Measurements from ENCODE around the gene EIF4E.
"Not testable (repeated sequence)": the region's sequence is repeated elsewhere in the genome, so short reads cannot be mapped to it uniquely, and the experiment has no call there.

The EIF4E gene

DNA sequence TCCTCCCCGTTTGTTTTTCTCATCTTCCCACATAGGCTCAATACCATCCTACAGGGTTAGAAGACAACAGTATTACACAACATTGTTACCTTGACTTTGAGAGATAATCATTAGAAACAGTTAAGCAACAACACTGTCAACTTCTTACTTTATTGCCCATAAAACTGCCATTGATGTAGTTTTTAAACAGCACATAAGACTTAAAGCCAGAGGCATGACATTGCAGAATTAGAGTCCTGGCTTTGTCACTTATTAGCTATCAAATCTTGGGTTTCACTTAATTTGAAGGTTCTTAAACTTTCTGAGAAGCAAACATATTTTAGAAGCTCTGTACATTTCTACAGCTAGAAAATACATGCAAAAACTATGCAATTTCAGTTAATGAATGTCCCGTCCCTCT is 41.8 kb downstream of the EIF4E start:
- Histone ChIP-seq H3K56ac (ENCODE audit: low read length) (no peak overlapping the region), H3K79me2 (ENCODE audit: control insufficient read depth, insufficient read depth, low read length) (peaks cover 3% of the 10 kb centered on the region), H2AK5ac (ENCODE audit: low read length) (no peak overlapping the region), H2BK15ac (replicated peaks; ENCODE audit: low read depth) (no peak overlapping the region), H3K18ac (ENCODE audit: low read length) (no peak overlapping the region), H3K27me3 (ENCODE audit: insufficient read depth, low read length, poor library complexity) (no peaks in the 10 kb centered on the region), H3K9ac (ENCODE audit: low read length) (no peak overlapping the region), H2BK5ac (ENCODE audit: low read length) (no peak overlapping the region), H4K8ac (ENCODE audit: low read depth, low read length) (no peak overlapping the region), H3K4me3 (ENCODE audit: low read length) (no peak overlapping the region), H3K36me3 (ENCODE audit: control insufficient read depth, insufficient read depth, low read length) (peaks cover 3% of the 10 kb centered on the region), H2BK120ac (ENCODE audit: low read depth, low read length) (no peak overlapping the region), H3K4me1 (ENCODE audit: control insufficient read depth, low read depth, low read length) (no peaks in the 10 kb centered on the region), H3K4me2 (ENCODE audit: low read length) (no peak overlapping the region), H3K79me1 (ENCODE audit: low read length) (peaks cover 3% of the 10 kb centered on the region), H3K4ac (ENCODE audit: low read depth, low read length) (no peak overlapping the region), H3K23ac (ENCODE audit: low read length) (no peak overlapping the region), H3K27ac (ENCODE audit: low read depth, low read length) (no peak overlapping the region), H4K5ac (ENCODE audit: low read length) (no peak overlapping the region)
- WGBS (ENCODE audit: extremely low coverage, insufficient coverage, low lambda C conversion rate): no CpG with 5 or more reads among the region's 2 CpGs
- no peak for DNase-seq

DNA sequence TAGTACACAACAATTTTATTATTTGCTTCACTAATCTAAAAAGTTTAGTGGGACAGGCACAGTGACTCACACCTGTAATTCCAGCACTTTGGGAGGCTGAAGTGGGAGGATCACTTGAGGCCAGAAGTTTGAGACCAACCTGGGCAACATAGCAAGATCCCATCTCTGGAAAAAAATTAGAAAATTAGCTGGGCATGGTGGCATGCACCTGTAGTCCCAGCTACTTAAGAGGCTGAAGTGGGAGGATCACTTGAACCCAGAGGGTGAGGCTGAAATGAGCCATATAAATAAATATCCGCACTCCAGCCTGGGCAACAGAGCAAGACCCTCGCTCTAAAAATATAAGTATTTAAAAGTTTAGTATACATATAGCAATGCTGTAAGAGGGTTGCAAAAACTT is 42.6 kb downstream of the EIF4E start:
- not testable (repeated sequence) for H2BK120ac ChIP-seq (ENCODE audit: low read depth, low read length); H3K9ac ChIP-seq (ENCODE audit: low read length); H2BK5ac ChIP-seq (ENCODE audit: low read length); H3K4me1 ChIP-seq (ENCODE audit: control insufficient read depth, low read depth, low read length); H3K27ac ChIP-seq (ENCODE audit: low read depth, low read length); H2BK15ac ChIP-seq (replicated peaks; ENCODE audit: low read depth); H3K4me2 ChIP-seq (ENCODE audit: low read length); H4K8ac ChIP-seq (ENCODE audit: low read depth, low read length); H3K79me1 ChIP-seq (ENCODE audit: low read length); H3K56ac ChIP-seq (ENCODE audit: low read length); DNase-seq; H3K27me3 ChIP-seq (ENCODE audit: insufficient read depth, low read length, poor library complexity); H3K36me3 ChIP-seq (ENCODE audit: control insufficient read depth, insufficient read depth, low read length); H4K5ac ChIP-seq (ENCODE audit: low read length); H3K4ac ChIP-seq (ENCODE audit: low read depth, low read length); H3K18ac ChIP-seq (ENCODE audit: low read length); H2AK5ac ChIP-seq (ENCODE audit: low read length); H3K4me3 ChIP-seq (ENCODE audit: low read length); H3K79me2 ChIP-seq (ENCODE audit: control insufficient read depth, insufficient read depth, low read length); H3K23ac ChIP-seq (ENCODE audit: low read length)
- no CpG with 5 or more reads among the region's 2 CpGs for WGBS (ENCODE audit: extremely low coverage, insufficient coverage, low lambda C conversion rate)

DNA sequence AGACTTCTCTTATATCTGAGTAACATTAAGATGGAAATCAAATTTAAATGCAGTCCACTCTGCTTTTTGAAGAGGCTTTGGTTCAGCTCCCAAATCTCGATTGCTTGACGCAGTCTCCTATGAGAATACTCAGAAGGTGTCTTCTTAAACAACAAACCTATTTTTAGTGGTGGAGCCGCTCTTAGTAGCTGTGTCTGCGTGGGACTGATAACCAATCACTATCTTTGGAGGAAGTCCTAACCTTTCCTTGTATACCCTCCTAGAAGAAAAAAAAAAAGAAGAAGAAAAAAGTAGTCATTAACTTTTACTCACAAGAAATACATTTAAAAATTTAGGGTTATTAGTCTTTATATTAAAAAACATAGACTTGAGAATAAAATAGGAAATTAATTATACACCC is 48.0 kb downstream of the EIF4E start:
- H3K23ac ChIP-seq (ENCODE audit: low read length); H3K79me2 ChIP-seq (ENCODE audit: control insufficient read depth, insufficient read depth, low read length); H3K9ac ChIP-seq (ENCODE audit: low read length); H3K27me3 ChIP-seq (ENCODE audit: insufficient read depth, low read length, poor library complexity); H3K4me1 ChIP-seq (ENCODE audit: control insufficient read depth, low read depth, low read length); H2BK120ac ChIP-seq (ENCODE audit: low read depth, low read length); DNase-seq; H2BK15ac ChIP-seq (replicated peaks; ENCODE audit: low read depth); H3K4me3 ChIP-seq (ENCODE audit: low read length); H2AK5ac ChIP-seq (ENCODE audit: low read length); H3K18ac ChIP-seq (ENCODE audit: low read length); H3K27ac ChIP-seq (ENCODE audit: low read depth, low read length); H4K5ac ChIP-seq (ENCODE audit: low read length); H3K4me2 ChIP-seq (ENCODE audit: low read length); H2BK5ac ChIP-seq (ENCODE audit: low read length); H4K8ac ChIP-seq (ENCODE audit: low read depth, low read length); H3K79me1 ChIP-seq (ENCODE audit: low read length); H3K56ac ChIP-seq (ENCODE audit: low read length); H3K4ac ChIP-seq (ENCODE audit: low read depth, low read length); H3K36me3 ChIP-seq (ENCODE audit: control insufficient read depth, insufficient read depth, low read length): not testable (repeated sequence)
- no CpG with 5 or more reads among the region's 4 CpGs for WGBS (ENCODE audit: extremely low coverage, insufficient coverage, low lambda C conversion rate)

DNA sequence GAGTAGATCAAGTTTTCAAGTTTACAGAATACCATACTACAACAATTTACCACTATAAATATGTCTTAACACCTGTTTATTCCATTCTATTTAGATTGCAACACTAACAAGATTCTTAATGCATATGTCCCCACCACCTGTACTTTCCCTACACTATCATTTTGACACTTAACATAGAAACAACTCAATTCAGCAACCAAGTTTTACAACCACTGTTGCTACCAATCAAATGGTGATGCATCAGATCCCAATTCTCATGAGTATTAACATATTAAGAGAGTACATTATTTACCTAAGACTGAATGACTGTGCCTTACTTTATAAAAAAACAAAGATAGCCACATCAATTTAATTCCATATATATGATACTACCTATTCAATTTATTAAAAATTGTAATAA is 49.4 kb downstream of the EIF4E start:
- H3K9ac ChIP-seq (ENCODE audit: low read length): no peak overlapping the region
- no peak overlapping the region for H2AK5ac ChIP-seq (ENCODE audit: low read length)
- no peak overlapping the region for H3K56ac ChIP-seq (ENCODE audit: low read length)
- H3K27me3 ChIP-seq (ENCODE audit: insufficient read depth, low read length, poor library complexity): no peaks in the 10 kb centered on the region
- H3K79me1 ChIP-seq (ENCODE audit: low read length): no peaks in the 10 kb centered on the region
- no peak overlapping the region for H3K4me3 ChIP-seq (ENCODE audit: low read length)
- no peak overlapping the region for H4K5ac ChIP-seq (ENCODE audit: low read length)
- no peak overlapping the region for H4K8ac ChIP-seq (ENCODE audit: low read depth, low read length)
- no peak for DNase-seq
- no peaks in the 10 kb centered on the region for H3K4me1 ChIP-seq (ENCODE audit: control insufficient read depth, low read depth, low read length)
- H3K23ac ChIP-seq (ENCODE audit: low read length): no peak overlapping the region
- H3K4me2 ChIP-seq (ENCODE audit: low read length): no peak overlapping the region
- H3K79me2 ChIP-seq (ENCODE audit: control insufficient read depth, insufficient read depth, low read length): no peaks in the 10 kb centered on the region
- H3K36me3 ChIP-seq (ENCODE audit: control insufficient read depth, insufficient read depth, low read length): peaks cover 1% of the 10 kb centered on the region
- no peak overlapping the region for H3K27ac ChIP-seq (ENCODE audit: low read depth, low read length)
- H3K18ac ChIP-seq (ENCODE audit: low read length): no peak overlapping the region
- no peak overlapping the region for H3K4ac ChIP-seq (ENCODE audit: low read depth, low read length)
- H2BK120ac ChIP-seq (ENCODE audit: low read depth, low read length): no peak overlapping the region
- no peak overlapping the region for H2BK15ac ChIP-seq (replicated peaks; ENCODE audit: low read depth)
- no peak overlapping the region for H2BK5ac ChIP-seq (ENCODE audit: low read length)

DNA sequence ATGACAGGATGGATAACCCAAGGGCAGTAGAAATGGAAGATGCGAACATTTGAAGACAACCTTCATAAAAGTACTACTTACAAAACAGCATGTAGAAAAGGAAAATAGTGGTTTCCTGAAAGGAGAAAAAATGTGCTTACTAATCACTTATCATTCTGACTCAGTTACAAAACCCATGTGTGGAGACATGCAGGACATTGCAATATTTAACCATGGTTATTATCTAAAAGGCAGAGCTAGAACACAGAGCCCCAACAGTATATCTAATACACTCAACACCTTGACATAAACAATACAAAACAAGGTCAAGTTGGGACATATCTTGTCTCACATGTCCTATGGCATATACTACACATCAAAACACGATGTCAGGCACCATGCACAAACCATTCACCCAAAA is 55.9 kb downstream of the EIF4E start:
- no peak overlapping the region for H2BK120ac ChIP-seq (ENCODE audit: low read depth, low read length)
- H3K27ac ChIP-seq (ENCODE audit: low read depth, low read length): no peak overlapping the region
- no peak overlapping the region for H3K23ac ChIP-seq (ENCODE audit: low read length)
- H3K4me3 ChIP-seq (ENCODE audit: low read length): no peak overlapping the region
- H4K8ac ChIP-seq (ENCODE audit: low read depth, low read length): no peak overlapping the region
- no peak overlapping the region for H2BK15ac ChIP-seq (replicated peaks; ENCODE audit: low read depth)
- H3K4ac ChIP-seq (ENCODE audit: low read depth, low read length): no peak overlapping the region
- H3K18ac ChIP-seq (ENCODE audit: low read length): no peak overlapping the region
- WGBS (ENCODE audit: extremely low coverage, insufficient coverage, low lambda C conversion rate): no CpG with 5 or more reads among the region's 2 CpGs
- no peaks in the 10 kb centered on the region for H3K4me1 ChIP-seq (ENCODE audit: control insufficient read depth, low read depth, low read length)
- no peaks in the 10 kb centered on the region for H3K79me2 ChIP-seq (ENCODE audit: control insufficient read depth, insufficient read depth, low read length)
- no peak overlapping the region for H3K4me2 ChIP-seq (ENCODE audit: low read length)
- no peaks in the 10 kb centered on the region for H3K36me3 ChIP-seq (ENCODE audit: control insufficient read depth, insufficient read depth, low read length)
- H3K9ac ChIP-seq (ENCODE audit: low read length): no peak overlapping the region
- no peak for DNase-seq
- H4K5ac ChIP-seq (ENCODE audit: low read length): no peak overlapping the region
- no peaks in the 10 kb centered on the region for H3K27me3 ChIP-seq (ENCODE audit: insufficient read depth, low read length, poor library complexity)
- H3K56ac ChIP-seq (ENCODE audit: low read length): no peak overlapping the region
- no peaks in the 10 kb centered on the region for H3K79me1 ChIP-seq (ENCODE audit: low read length)
- no peak overlapping the region for H2BK5ac ChIP-seq (ENCODE audit: low read length)
- H2AK5ac ChIP-seq (ENCODE audit: low read length): no peak overlapping the region

DNA sequence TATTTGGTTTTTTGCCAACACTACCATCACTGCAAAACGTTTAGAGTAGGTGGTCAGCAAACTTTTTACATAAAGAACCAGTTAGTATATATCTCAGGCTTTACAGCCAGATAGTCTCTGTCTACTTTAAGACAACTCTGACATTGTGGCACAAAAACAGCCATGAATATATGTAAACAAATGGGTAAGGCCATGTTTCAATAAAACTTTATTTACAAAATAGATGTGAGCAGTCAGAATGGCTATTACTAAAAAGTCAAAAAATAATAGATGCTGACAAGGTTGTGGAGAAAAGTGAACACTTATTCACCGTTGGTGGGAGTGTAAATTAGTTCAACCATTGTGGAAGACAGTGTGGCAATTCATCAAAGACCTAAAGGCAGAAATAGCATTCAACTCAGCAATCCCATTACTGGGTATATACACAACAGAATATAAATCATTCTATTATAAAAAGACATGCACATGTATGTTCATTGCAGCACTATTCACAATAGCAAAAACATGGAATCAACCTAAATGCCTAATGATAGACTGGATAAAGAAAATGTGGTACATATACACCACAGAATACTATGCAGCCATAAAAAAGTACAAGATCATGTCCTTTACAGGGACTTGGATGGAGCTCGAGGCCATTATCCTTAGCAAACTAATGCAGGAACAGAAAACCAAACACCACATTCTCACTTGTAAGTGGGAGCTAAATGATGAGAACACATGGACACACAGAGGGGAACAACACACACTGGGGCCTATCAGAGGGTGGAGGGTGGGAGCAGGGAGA is 56.6 kb downstream of the EIF4E start:
- not testable (repeated sequence) for H2BK5ac ChIP-seq (ENCODE audit: low read length); H2AK5ac ChIP-seq (ENCODE audit: low read length); DNase-seq; H3K4me3 ChIP-seq (ENCODE audit: low read length); H3K36me3 ChIP-seq (ENCODE audit: control insufficient read depth, insufficient read depth, low read length); H4K5ac ChIP-seq (ENCODE audit: low read length); H3K27ac ChIP-seq (ENCODE audit: low read depth, low read length); H3K4me1 ChIP-seq (ENCODE audit: control insufficient read depth, low read depth, low read length); H3K23ac ChIP-seq (ENCODE audit: low read length); H3K4me2 ChIP-seq (ENCODE audit: low read length); H3K56ac ChIP-seq (ENCODE audit: low read length); H3K79me1 ChIP-seq (ENCODE audit: low read length); H3K9ac ChIP-seq (ENCODE audit: low read length); H2BK15ac ChIP-seq (replicated peaks; ENCODE audit: low read depth); H3K27me3 ChIP-seq (ENCODE audit: insufficient read depth, low read length, poor library complexity); H3K79me2 ChIP-seq (ENCODE audit: control insufficient read depth, insufficient read depth, low read length); H3K18ac ChIP-seq (ENCODE audit: low read length); H2BK120ac ChIP-seq (ENCODE audit: low read depth, low read length); H3K4ac ChIP-seq (ENCODE audit: low read depth, low read length); H4K8ac ChIP-seq (ENCODE audit: low read depth, low read length)
- WGBS (ENCODE audit: extremely low coverage, insufficient coverage, low lambda C conversion rate): no CpG with 5 or more reads among the region's 3 CpGs

All from mesendoderm (in vitro differentiated cells).